DND-41 (cell line): ENCODE results near the gene CEP57L1.

Experiments used
- ATAC-seq: fragments of 200-7000 bp; cut with Tn5 transposase; 3 replicates; pipeline ENCODE4 v1.9.1; 2021; ENCODE audit warnings: low read depth; ENCODE audit not compliant: insufficient read depth
- DNase-seq: peaks from one replicate; pipeline ENCODE4 v3.0.0-alpha.2; 2020
- H2AFZ ChIP-seq: 2 replicates; pipeline ENCODE4 v1.6.0; 2012; ENCODE audit warnings: low read depth, low read length
- H3K27ac ChIP-seq: 2 replicates; pipeline ENCODE4 v1.5.1; 2012; ENCODE audit warnings: low read length, inconsistent platforms
- H3K27me3 ChIP-seq: fragments of 200-600 bp; sonication (generic); 2 replicates; pipeline ENCODE4 v1.6.0; 2012; ENCODE audit warnings: low read length, mild to moderate bottlenecking, inconsistent platforms; ENCODE audit not compliant: insufficient read depth, poor library complexity
- H3K36me3 ChIP-seq: 2 replicates; pipeline ENCODE4 v1.5.1; 2012; ENCODE audit warnings: low read length, inconsistent platforms; ENCODE audit not compliant: insufficient read depth
- H3K4me1 ChIP-seq: 2 replicates; pipeline ENCODE4 v1.5.1; 2012; ENCODE audit warnings: mild to moderate bottlenecking, low read length; ENCODE audit not compliant: insufficient read depth
- H3K4me2 ChIP-seq: 2 replicates; pipeline ENCODE4 v1.6.0; 2012; ENCODE audit warnings: mild to moderate bottlenecking, moderate library complexity, low read length, inconsistent platforms; ENCODE audit not compliant: insufficient read depth
- H3K4me3 ChIP-seq, 2 experiments: fragments of 200-600 bp in 1 of 2; shearing (Covaris generic) in 1 of 2; 2 replicates each; pipeline ENCODE4 v1.5.1; 2012 to 2016; ENCODE audit warnings: inconsistent platforms in 2 of 2, low read length in 2 of 2, mild to moderate bottlenecking in 2 of 2, low read depth in 1 of 2, moderate library complexity in 1 of 2
- H3K79me2 ChIP-seq: 2 replicates; pipeline ENCODE4 v1.6.0; 2012; ENCODE audit warnings: low read length, inconsistent platforms; ENCODE audit not compliant: insufficient read depth
- H3K9ac ChIP-seq: 2 replicates; pipeline ENCODE4 v1.6.0; 2012; ENCODE audit warnings: low read depth, mild to moderate bottlenecking, inconsistent platforms, low read length, moderate library complexity
- H3K9me3 ChIP-seq: 2 replicates; pipeline ENCODE4 v1.5.1; 2012; ENCODE audit warnings: low read length, moderate library complexity, mild to moderate bottlenecking, inconsistent platforms; ENCODE audit not compliant: insufficient read depth, severe bottlenecking
- H4K20me1 ChIP-seq: 2 replicates; pipeline ENCODE4 v1.6.0; 2012; ENCODE audit warnings: low read length; ENCODE audit not compliant: insufficient read depth
- EZH2 ChIP-seq: IDR thresholded peaks from 3 replicates; pipeline ENCODE4 v1.6.1; 2012; ENCODE audit warnings: borderline replicate concordance, low read depth, mild to moderate bottlenecking, moderate library complexity, low read length, inconsistent platforms; ENCODE audit not compliant: severe bottlenecking
- TF ChIP-seq, protein P1 (sequence below): IDR thresholded peaks from 2 replicates; pipeline ENCODE4 v1.5.1; 2012; ENCODE audit warnings: borderline replicate concordance, low read length, moderate library complexity, mild to moderate bottlenecking; ENCODE audit not compliant: poor library complexity, severe bottlenecking; ENCODE audit errors: extremely low read depth

Gene CEP57L1

DNA sequence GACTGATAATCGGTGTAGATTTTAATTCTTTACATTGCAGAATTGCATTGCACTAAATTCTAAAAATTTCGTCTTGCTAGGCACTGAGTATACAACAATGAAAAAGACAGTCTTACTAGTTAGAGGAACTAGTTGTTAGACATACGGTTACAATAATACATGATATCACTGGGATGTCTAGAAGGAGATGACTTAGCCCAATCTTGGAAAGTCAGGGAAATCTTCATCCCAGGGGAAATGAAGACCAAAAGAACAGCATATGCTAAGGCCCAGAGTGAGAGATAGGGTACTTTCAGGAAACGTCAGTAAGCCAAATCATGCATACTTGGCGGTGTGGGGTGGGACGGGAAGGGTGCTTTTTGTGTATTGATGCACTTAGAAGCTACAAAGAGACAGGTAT, 901 bp downstream of the CEP57L1 start:
- Histone ChIP-seq H3K27me3 (no peaks in the 10 kb centered on the region), H3K27ac (peak overlapping the region; percentile 98), H3K4me1 (peaks cover 43% of the 10 kb centered on the region), H3K36me3 (peaks cover 9% of the 10 kb centered on the region; the same call in 1 of the 2 replicates), H4K20me1 (no peaks in the 10 kb centered on the region), H2AFZ (peak overlapping the region; percentile 93), H3K79me2 (peaks cover 44% of the 10 kb centered on the region), H3K9ac (peak overlapping the region; percentile 75), H3K4me3 (peak overlapping the region; percentile 51 to 71; a peak in 3 of 4 replicates), H3K4me2 (peak overlapping the region; percentile 82), H3K9me3 (no peaks in the 10 kb centered on the region)
- DNase-seq (no peak), ATAC-seq (no peak)
- no peak for TF ChIP-seq EZH2
- TF ChIP-seq, protein P1, sequence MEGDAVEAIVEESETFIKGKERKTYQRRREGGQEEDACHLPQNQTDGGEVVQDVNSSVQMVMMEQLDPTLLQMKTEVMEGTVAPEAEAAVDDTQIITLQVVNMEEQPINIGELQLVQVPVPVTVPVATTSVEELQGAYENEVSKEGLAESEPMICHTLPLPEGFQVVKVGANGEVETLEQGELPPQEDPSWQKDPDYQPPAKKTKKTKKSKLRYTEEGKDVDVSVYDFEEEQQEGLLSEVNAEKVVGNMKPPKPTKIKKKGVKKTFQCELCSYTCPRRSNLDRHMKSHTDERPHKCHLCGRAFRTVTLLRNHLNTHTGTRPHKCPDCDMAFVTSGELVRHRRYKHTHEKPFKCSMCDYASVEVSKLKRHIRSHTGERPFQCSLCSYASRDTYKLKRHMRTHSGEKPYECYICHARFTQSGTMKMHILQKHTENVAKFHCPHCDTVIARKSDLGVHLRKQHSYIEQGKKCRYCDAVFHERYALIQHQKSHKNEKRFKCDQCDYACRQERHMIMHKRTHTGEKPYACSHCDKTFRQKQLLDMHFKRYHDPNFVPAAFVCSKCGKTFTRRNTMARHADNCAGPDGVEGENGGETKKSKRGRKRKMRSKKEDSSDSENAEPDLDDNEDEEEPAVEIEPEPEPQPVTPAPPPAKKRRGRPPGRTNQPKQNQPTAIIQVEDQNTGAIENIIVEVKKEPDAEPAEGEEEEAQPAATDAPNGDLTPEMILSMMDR = no peak

GRCh38 chr6:109097661-109098060, 2.4 kb downstream of the CEP57L1 start:
- H3K9me3 ChIP-seq = no peaks in the 10 kb centered on the region
- no peak overlapping the region for H3K9ac ChIP-seq
- no peak overlapping the region for H3K27ac ChIP-seq
- H3K4me3 ChIP-seq = no peak overlapping the region
- H3K4me2 ChIP-seq = no peak overlapping the region
- H2AFZ ChIP-seq = no peak overlapping the region
- H3K79me2 ChIP-seq = peaks cover 52% of the 10 kb centered on the region
- H3K36me3 ChIP-seq = peaks cover 12% of the 10 kb centered on the region; the same call in 1 of the 2 replicates
- no peaks in the 10 kb centered on the region for H4K20me1 ChIP-seq
- DNase-seq (no peak), ATAC-seq (no peak)
- TF ChIP-seq, protein P1 = no peak
- TF ChIP-seq EZH2 = no peak
- H3K4me1 ChIP-seq = peaks cover 29% of the 10 kb centered on the region
- no peaks in the 10 kb centered on the region for H3K27me3 ChIP-seq

- TF ChIP-seq EZH2 = no peak
- TF ChIP-seq, protein P1 = no peak
- Histone ChIP-seq H3K27me3 (no peaks in the 10 kb centered on the region), H3K4me1 (no peaks in the 10 kb centered on the region), H3K4me2 (no peak overlapping the region), H3K36me3 (peaks cover 16% of the 10 kb centered on the region; the same call in 1 of the 2 replicates), H3K79me2 (peaks cover 59% of the 10 kb centered on the region), H3K9me3 (no peaks in the 10 kb centered on the region), H3K9ac (no peak overlapping the region), H2AFZ (no peak overlapping the region), H3K27ac (no peak overlapping the region), H3K4me3 (no peak overlapping the region), H4K20me1 (no peaks in the 10 kb centered on the region)
- ATAC-seq (no peak), DNase-seq (no peak)
Observed at GRCh38 chr6:109102762-109103161, 7.5 kb downstream of the CEP57L1 start.

- peaks cover 17% of the 10 kb centered on the region; the same call in 1 of the 2 replicates for H3K36me3 ChIP-seq
- TF ChIP-seq, protein P1 = no peak
- no peak for TF ChIP-seq EZH2
- H2AFZ ChIP-seq = no peak overlapping the region
- H3K79me2 ChIP-seq = peaks cover 54% of the 10 kb centered on the region
- no peaks in the 10 kb centered on the region for H3K4me1 ChIP-seq
- H3K9me3 ChIP-seq = no peaks in the 10 kb centered on the region
- no peak for DNase-seq
- no peak overlapping the region for H3K27ac ChIP-seq
- no peak overlapping the region for H3K4me2 ChIP-seq
- ATAC-seq = no peak
- H3K27me3 ChIP-seq = no peaks in the 10 kb centered on the region
- no peak overlapping the region for H3K9ac ChIP-seq
- no peaks in the 10 kb centered on the region for H4K20me1 ChIP-seq
- H3K4me3 ChIP-seq = no peak overlapping the region
Observed at GRCh38 chr6:109103942-109104341, 8.6 kb downstream of the CEP57L1 start.
